GM12878 (cell line): ENCODE results near the gene STX10. TPM values are rescaled to one million over a fixed set of nuclear protein-coding genes. Genes with fewer than 3 reads are reported as not detected.

ENCODE experiments used
- BHLHE40 ChIP-seq, 2 experiments: fragments of 450-650 bp in 1 of 2; IDR thresholded peaks; 2 replicates each; pipeline ENCODE4 v1.6.1; 2011 to 2017; ENCODE audit warnings: low read depth in 2 of 2, borderline replicate concordance in 1 of 2, improper control_type of control experiment in 1 of 2, low read length in 1 of 2, mild to moderate bottlenecking in 1 of 2
- BMI1 ChIP-seq: fragments of 450-650 bp; IDR thresholded peaks from 2 replicates; pipeline ENCODE4 v1.6.1; 2016; ENCODE audit warnings: mild to moderate bottlenecking, moderate library complexity, borderline replicate concordance
- HCFC1 ChIP-seq: fragments of 150-350 bp; IDR thresholded peaks from 2 replicates; pipeline ENCODE4 v1.6.1; 2014; ENCODE audit warnings: low read length
- MXI1 ChIP-seq: fragments of 150-350 bp; IDR thresholded peaks from 2 replicates; pipeline ENCODE4 v1.6.1; 2011; ENCODE audit warnings: low read depth, mild to moderate bottlenecking, inconsistent platforms, low read length, improper control_type of control experiment
- RB1 ChIP-seq: fragments of 450-650 bp; formaldehyde crosslinking; IDR thresholded peaks from 2 replicates; pipeline ENCODE4 v1.6.1; 2017; ENCODE audit warnings: mild to moderate bottlenecking, borderline replicate concordance
- RELB ChIP-seq: fragments of 450-650 bp; IDR thresholded peaks from 2 replicates; pipeline ENCODE4 v1.6.1; 2017; ENCODE audit warnings: low read depth, mild to moderate bottlenecking, moderate library complexity
- RUNX3 ChIP-seq: IDR thresholded peaks from 2 replicates; pipeline ENCODE4 v1.6.1; 2012; ENCODE audit warnings: low read length, inconsistent platforms
- SMARCA5 ChIP-seq: fragments of 450-650 bp; IDR thresholded peaks from 2 replicates; pipeline ENCODE4 v1.6.1; 2017; ENCODE audit warnings: mild to moderate bottlenecking
- SUPT20H ChIP-seq: IDR thresholded peaks from 2 replicates; pipeline ENCODE4 v1.6.1; 2011; ENCODE audit warnings: low read depth, mild to moderate bottlenecking, low read length, moderate library complexity, borderline replicate concordance; ENCODE audit not compliant: control insufficient read depth
- SUZ12 ChIP-seq: fragments of 200-600 bp; sonication (generic); IDR thresholded peaks from one replicate; pipeline ENCODE4 v1.6.1; 2018; ENCODE audit warnings: antibody characterized with exemption, mild to moderate bottlenecking; ENCODE audit not compliant: unreplicated experiment
- polyA plus RNA-seq, 11 experiments: library from polyadenylated mRNA; depleted of rRNA in 4 of 11; unstranded in 6 of 11; stranded (reverse) in 5 of 11; fragments of >200 nt; fragmentation: Nextera tagmentation in 4 of 11; fragmentation: Illumina TruSeq in 1 of 11; extraction: Ambion mirVana in 4 of 11; extraction: Trizol in 1 of 11; gene quantifications; 1 replicate in 1 of 11; 2 replicates in 10 of 11; pipeline versions ENCODE4 v1.2.1 to v1.2.3, GENCODE V29; 2011 to 2016; ENCODE audit warnings: inconsistent platforms in 2 of 11, missing spikeins in 2 of 11, low read depth in 1 of 11
- total RNA-seq, 4 experiments: library from RNA; depleted of rRNA in 3 of 4; stranded (reverse); fragments of >200 nt in 3 of 4; fragmentation: Illumina TruSeq in 1 of 4; extraction: Trizol in 1 of 4; gene quantifications; 2 replicates each; pipeline versions ENCODE4 v1.2.1 to v1.2.3, GENCODE V29; 2013 to 2021
- TF ChIP-seq, protein P1 (sequence below): IDR thresholded peaks from 2 replicates; pipeline ENCODE4 v1.6.1; 2012; ENCODE audit warnings: improper control_type of control experiment, low read depth, low read length; ENCODE audit not compliant: insufficient replicate concordance

STX10 gene
- total and polyA plus RNA-seq, 10 of the 15 experiments (the other 5 are each of a cell fraction or from before 2014, with no cell fraction given): 0.56 to 76.1 (median 47.6) TPM

DNA sequence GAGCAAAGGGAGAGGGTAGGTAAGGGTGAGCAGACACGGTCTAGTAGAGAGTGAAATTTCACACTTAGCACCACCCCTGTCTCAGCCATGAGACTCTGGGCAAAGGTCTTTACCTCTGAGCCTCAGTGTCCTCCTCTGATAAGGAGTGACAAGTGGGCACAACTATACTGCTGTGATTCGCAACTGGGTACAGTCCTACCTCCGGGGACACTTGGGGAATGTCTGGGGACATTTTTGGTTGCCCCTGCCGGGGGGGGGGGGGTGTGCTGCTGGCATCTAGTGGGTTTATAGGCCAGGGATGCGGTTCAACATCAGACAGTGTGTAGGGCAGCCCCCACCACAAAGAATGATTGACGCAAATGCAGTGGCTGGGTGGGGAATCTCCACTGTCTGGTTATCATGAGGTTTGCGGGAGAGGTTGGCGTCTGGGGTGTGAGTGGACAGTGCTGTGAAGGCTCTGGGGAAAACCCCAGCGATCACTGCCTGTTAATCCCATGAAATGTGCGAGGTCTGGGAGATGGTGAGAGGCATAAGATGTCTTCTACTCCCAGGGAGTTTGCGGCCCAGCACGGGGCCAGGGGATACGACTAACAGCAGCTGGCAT lies 27.8 kb downstream of the STX10 start (continued):
- TF ChIP-seq, protein P1, sequence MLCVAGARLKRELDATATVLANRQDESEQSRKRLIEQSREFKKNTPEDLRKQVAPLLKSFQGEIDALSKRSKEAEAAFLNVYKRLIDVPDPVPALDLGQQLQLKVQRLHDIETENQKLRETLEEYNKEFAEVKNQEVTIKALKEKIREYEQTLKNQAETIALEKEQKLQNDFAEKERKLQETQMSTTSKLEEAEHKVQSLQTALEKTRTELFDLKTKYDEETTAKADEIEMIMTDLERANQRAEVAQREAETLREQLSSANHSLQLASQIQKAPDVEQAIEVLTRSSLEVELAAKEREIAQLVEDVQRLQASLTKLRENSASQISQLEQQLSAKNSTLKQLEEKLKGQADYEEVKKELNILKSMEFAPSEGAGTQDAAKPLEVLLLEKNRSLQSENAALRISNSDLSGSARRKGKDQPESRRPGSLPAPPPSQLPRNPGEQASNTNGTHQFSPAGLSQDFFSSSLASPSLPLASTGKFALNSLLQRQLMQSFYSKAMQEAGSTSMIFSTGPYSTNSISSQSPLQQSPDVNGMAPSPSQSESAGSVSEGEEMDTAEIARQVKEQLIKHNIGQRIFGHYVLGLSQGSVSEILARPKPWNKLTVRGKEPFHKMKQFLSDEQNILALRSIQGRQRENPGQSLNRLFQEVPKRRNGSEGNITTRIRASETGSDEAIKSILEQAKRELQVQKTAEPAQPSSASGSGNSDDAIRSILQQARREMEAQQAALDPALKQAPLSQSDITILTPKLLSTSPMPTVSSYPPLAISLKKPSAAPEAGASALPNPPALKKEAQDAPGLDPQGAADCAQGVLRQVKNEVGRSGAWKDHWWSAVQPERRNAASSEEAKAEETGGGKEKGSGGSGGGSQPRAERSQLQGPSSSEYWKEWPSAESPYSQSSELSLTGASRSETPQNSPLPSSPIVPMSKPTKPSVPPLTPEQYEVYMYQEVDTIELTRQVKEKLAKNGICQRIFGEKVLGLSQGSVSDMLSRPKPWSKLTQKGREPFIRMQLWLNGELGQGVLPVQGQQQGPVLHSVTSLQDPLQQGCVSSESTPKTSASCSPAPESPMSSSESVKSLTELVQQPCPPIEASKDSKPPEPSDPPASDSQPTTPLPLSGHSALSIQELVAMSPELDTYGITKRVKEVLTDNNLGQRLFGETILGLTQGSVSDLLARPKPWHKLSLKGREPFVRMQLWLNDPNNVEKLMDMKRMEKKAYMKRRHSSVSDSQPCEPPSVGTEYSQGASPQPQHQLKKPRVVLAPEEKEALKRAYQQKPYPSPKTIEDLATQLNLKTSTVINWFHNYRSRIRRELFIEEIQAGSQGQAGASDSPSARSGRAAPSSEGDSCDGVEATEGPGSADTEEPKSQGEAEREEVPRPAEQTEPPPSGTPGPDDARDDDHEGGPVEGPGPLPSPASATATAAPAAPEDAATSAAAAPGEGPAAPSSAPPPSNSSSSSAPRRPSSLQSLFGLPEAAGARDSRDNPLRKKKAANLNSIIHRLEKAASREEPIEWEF: no peak
- no peak for TF ChIP-seq MXI1
- TF ChIP-seq BHLHE40 (IDR thresholded peaks at IDR 0.05; ENCODE audit: borderline replicate concordance in 1 of 2, low read depth in 2 of 2, low read length in 1 of 2): no peak; a peak in 1 of 4 replicates
- no peak for TF ChIP-seq SUPT20H
- no peak for TF ChIP-seq BMI1
- TF ChIP-seq SMARCA5: no peak
- no peak for TF ChIP-seq RELB
- no peak for TF ChIP-seq HCFC1
- TF ChIP-seq SUZ12: no peak
- TF ChIP-seq RB1: no peak
- TF ChIP-seq RUNX3: peak; percentile 59
